Measurements from ENCODE around the gene TRIM2.

TRIM2 gene

DNA sequence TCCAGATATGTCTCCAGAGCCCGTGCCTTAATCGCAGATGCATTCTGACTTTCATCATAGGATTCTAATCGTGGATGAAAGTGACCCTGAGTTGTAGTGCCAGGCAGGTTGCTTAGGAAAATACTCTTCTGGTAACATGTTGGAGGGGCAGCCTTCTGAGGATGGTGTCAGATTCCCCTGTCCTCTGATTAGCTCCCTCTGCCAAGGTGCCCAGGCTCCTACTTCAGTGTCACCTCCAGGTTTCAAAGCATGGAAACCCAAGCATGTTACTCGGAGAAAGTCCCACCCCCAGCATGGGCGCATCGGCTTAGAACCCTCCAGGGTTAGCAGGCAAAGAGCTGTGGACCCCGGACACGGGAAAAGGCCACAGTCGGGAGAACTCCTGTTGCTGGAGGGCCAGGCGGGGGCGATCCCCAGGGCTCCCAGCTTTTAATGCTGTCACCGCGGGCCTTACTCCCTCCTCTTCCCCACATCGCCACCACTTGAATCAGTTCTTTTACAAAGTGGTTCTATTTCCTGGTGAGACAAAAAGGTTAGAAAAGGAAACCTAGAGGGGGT is 44.5 kb downstream of the TRIM2 start:
- no peak for DNase-seq (ENCODE audit: low read depth in 2 of 2)

DNA sequence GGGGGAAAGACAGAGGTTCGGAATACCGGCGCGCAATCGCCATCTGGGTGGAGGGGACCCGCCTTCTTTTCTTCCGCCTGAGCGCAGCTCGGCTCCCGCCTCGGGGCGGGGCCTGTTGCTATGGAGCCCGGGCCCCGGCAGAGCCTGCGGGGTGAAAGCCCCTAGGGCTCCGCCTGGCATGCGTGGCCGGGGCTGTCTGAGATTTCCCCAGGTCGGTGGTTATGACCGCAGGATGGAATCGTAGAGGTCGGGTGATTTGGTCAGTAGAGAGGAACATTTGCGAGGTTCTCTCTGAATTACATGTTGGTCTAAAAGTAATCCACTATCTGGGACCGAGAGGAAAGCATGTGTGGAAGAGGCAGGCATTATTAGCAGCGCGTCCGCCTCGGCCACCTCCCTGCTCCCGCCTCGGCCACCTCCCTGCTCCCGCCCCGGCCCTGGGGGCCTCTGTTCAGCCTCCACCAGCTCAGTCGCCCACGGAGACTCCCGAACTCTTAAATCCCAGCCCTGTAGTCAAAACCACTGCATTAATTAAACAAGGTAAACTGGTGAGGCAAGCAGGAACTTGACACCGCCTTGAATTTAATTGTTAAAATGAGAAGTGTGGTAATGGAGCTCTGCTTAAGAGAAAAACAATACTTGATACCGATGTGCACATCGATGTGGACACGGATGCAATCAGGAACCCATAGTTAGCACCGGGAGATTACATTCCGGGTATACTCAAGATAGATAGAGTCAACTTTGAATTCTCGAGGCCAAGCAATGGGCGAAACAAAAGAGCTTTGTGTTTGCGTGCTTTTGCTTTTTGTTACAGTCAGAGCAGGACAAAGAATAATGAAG is 45.2 kb downstream of the TRIM2 start:
- peak; percentile 61 to 69 for DNase-seq (ENCODE audit: low read depth in 2 of 2)

DNA sequence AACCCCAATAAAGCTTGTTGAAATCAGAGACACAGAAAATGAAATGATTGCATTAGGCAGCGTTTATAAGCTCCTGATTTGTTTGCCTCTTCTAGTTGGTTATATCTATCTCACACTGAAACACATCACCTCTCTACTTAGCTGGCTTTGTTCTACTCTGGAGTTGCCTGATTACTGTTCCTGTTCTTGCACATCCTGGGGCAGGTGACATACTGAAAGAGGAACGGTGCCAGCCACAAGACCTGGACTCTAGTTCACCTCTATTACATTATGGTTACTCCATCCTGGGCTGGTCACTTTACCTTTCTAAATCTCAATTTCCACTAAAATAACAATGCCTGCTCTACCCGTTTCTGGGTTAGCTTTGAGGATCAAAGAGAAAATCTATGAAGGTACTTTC is 47.9 kb downstream of the TRIM2 start:
- no peak for DNase-seq (ENCODE audit: low read depth in 2 of 2)

DNA sequence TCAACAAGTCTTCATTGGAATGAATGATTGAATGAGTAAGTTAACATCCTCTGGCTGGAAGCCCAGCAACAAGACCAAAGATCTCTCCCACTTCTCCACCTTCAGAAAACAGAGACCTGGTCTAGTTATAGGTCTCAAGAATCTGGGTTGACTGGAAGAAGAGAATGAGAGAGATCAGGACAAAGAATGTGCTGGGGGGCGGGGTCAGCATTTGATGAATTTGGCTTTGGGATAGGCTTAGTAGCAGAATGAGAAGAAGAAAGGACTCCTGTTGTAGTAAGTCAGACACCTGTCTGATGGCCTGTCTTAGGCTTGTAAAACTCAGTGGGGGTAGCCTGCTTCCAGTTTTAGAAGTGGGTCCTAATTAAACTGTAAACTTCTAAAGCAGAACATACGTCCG is 51.0 kb downstream of the TRIM2 start:
- DNase-seq (ENCODE audit: low read depth in 2 of 2): no peak

DNA sequence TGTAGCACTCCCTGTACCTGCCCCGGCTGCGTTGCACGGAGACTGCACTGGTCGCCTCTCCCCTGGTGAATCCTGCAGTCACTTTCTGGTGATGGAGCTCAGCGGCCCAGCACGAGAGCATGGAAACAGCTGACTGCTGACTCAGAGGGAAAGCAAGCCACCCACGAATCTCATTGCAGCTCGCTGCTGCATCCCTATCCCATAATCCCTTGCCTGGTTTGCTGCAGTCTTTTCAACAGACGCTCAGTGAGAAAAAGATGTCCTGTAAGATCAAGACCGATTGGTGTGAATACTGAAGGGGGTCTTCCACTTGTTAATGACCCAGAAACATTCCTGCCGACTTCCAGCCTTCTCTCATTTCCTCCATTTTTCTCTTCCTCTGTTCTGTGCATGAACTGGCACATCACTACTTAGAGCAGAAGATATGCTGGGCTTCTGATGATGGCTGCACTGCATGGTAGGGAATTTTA is 52.9 kb downstream of the TRIM2 start:
- peak in 1 of 2 donors; percentile 4 for DNase-seq (ENCODE audit: low read depth in 2 of 2)

DNA sequence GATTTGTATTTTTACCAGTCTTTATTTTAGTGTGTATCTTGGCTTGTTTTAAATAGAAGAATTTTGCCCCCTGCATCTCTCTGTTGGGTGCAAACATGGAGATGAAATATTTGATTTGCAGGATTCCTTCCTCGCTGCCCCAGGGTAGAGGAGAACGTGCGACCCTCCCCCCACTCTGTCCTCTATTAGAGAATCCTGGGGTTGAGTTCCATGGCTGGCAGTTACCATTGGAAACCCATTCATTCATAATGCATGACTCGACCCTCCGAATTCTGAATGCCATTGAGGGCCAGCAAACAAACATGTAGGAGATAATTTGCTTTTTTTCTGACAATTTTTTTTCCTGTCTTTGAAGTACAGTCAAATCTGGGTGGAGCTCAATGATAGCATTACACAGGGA is 53.7 kb downstream of the TRIM2 start:
- DNase-seq (ENCODE audit: low read depth in 2 of 2): no peak

DNA sequence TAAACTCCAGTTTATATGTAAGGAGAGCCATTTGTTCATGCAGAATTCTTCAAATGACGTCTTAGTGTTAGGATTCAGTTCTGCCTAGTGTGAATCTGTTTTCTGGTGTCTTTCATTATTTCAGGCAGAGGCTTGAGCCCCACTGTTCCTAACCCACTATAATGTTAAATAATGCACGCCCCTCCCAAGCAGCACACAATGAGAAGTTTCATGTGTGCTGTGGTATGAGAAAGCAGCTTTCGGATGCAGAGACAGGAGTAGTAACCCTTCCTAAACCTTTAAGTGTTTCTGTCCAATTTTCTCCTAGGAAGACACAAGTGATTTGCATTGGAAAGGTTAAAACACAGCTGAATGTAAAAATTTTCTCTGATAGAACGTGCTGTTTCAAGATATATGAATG is 54.5 kb downstream of the TRIM2 start:
- DNase-seq (ENCODE audit: low read depth in 2 of 2): no peak

DNA sequence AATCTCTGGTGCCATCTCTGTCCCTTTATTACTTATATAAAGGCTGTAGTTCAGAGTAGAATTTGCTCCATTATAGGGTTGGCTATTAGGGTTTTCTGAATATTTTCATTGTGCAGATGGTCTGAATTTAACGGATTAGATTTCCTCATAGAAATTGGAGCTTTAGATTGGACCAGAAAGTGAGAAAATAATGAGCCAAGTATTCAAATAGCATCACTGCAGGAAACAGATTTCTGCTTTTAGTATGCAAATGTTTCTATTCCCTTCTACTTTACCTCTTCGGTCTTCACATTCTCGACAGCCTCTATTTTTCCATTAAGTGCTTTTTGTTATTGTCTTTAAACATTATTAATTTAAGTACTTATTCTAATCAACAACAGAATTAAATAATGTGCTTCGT is 55.4 kb downstream of the TRIM2 start:
- DNase-seq (ENCODE audit: low read depth in 2 of 2): no peak

DNA sequence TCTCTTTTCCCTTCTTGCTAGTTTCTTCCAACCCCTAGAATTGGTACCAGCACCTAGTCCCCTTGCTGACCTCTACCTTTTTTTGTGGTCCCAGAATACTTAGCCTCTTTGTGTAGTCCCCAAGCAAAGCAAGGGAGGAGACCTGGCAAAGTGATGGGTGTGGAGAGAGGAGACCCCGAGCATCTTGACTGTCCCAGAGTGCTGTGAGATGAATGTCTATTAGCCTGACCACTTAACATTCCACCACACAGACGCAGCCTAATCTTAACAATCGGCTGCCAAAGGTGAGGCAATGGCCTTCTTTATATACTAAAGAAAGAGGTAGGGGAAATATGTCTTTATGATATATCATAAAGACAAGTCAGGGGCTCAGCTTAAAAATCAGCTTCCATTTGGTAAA is 55.9 kb downstream of the TRIM2 start:
- DNase-seq (ENCODE audit: low read depth in 2 of 2): no peak

DNA sequence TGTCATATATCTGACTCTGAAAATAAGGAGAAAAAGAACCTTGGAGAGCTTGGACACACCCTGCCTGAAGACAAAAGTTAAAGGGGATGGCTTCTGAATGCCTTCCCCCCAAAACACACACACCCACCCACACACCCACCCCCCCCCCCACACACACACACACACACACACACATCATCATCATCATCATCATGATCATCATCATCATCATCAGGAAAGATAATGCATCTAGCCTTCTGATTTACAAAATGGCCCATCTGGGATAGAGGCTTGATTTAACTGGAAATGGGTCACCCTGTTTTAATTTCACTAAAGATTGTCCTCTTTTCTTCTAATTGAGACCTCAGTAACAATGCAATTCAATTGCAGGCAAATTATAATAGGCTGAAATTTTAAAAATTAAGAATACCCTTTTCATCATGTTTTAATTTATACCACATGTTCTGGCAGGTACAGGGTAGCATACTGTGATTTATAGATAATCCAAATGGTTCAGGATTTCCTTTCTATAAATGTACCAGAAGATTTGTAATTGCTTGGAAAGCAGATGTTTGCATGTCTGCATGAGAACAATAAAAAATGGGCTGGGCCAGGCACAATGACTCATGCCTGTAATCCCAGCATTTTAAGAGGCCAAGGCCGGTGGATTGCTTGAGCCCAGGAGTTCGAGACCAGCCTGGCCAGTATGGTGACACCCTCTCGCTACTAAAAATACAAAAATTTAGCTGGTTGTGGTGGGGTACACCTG is 56.5 kb downstream of the TRIM2 start:
- no peak for DNase-seq (ENCODE audit: low read depth in 2 of 2)

DNA sequence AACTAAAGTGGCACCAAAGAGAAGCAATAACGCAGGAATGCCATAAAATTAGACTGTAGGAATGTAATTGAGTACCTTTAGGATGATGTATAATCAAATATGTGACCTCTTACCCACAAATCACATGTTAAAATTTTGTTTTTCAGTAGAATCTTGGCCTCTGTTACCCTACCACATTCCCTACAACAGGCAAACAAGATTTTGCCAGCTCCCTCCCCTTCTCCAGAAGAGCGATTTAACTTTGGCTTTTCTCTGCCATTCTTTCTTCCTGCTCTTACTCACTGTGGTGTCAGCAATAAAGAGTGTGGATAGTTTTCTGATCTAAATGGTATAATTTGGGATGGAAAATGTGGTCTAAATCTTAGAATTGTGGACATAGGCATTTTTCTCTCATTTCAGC is 57.2 kb downstream of the TRIM2 start:
- no peak for DNase-seq (ENCODE audit: low read depth in 2 of 2)

DNA sequence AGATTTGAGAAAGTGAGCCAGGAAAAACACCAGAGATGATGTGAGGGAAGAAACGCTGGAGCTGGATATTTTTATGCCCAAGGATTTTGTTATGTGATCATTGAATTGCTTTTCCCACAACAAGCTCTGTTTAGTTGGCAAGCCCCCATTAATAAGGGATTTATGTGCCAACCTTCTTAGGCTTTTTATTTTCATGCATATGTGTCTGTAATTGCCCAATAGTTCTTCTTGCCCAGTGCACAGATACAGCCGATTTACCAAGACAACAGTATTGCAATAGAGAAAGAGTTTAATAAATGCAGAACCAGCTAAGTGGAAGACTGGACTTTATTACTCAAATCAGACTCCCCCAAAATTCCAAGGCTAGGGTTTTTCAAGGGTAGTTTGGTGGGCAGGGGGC is 57.7 kb downstream of the TRIM2 start:
- DNase-seq (ENCODE audit: low read depth in 2 of 2): no peak

DNA sequence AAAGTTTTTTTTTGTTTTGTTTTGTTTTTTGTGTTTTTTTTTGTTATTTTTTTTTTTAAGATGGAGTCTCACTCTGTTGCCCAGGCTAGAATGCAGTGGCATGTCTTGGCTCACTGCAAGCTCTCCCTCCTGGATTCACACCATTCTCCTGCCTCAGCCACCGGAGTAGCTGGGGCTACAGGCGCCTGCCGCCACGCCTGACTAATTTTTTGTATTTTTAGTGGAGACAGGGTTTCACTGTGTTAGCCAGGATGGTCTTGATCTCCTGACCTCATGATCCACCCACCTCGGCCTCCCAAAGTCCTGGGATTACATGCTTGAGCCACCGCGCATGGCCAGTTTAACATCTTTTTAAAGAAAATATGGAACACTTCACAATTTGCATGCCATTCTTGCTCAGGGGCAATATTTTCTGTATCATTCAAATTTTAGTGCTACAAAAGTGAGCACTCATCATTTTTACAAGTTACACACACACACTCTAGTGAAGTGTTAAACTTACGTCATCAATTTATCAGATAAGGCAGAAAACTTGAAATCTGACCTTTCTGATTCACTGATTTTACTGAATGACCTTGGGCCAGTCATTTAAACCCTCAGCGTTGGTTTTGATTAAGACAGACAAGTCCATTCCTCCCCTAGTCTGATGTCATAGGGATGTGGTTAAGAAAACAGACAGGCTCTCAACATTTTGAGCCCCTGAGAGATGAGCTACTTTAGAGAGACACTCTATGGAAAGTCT is 61.2 kb downstream of the TRIM2 start:
- no peak for DNase-seq (ENCODE audit: low read depth in 2 of 2)

DNA sequence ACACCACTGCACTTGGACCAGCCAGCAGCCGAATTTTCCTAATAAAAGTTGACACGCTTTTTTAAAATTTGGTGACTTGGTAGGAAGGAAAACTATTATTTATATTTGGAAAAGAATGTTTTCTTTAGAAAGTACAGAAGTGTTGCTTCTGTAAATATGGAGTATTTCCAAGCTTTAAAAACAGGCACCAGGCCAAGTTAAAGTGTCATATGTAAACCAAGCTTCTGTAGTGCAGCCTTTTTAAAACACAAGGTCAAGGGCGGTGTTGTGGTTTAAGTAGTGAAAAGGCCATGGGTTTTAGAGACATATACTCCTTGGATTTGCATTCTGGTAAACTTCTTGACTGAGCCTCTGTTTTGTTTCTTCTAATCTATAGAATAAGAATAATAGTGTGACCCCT is 62.7 kb downstream of the TRIM2 start:
- DNase-seq (ENCODE audit: low read depth in 2 of 2): no peak

DNA sequence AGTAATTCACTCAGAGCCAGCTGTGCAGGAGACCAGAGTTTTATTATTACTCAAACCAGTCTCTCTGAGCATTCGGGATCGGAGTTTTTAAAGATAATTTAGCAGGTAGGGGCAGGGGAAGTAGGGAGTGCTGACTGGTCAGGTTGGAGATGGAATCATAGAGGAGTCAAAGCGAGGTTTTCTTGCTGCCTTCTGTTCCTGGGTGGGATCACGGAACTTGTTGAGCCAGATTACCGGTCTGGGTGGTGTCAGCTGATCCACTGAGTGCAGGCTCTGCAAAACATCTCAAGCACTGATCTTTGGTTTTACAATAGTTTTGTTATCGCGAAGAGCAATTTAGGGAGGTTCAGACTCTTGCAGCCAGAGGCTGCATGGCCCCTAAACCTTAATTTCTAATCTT is 63.6 kb downstream of the TRIM2 start:
- DNase-seq (ENCODE audit: low read depth in 2 of 2): no peak

DNA sequence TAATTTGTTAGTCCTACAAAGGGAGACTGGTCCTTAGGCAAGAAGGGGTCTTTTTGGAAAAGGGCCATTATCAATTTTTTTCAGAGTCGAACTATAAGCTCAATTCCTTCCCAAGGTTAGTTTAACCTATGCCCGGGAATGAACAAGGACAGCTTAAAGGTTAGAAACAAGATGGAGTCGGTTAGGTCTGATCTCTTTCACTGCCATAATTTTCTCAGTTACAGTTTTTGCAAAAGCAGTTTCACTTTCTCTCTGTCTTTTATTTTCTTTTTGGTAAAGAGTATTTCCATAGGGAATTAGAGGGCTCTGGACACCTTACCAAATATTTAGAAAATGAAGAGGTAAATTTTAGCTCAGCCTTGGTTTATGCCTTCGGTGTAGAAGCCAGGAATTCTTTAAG is 64.1 kb downstream of the TRIM2 start:
- DNase-seq (ENCODE audit: low read depth in 2 of 2): no peak

DNA sequence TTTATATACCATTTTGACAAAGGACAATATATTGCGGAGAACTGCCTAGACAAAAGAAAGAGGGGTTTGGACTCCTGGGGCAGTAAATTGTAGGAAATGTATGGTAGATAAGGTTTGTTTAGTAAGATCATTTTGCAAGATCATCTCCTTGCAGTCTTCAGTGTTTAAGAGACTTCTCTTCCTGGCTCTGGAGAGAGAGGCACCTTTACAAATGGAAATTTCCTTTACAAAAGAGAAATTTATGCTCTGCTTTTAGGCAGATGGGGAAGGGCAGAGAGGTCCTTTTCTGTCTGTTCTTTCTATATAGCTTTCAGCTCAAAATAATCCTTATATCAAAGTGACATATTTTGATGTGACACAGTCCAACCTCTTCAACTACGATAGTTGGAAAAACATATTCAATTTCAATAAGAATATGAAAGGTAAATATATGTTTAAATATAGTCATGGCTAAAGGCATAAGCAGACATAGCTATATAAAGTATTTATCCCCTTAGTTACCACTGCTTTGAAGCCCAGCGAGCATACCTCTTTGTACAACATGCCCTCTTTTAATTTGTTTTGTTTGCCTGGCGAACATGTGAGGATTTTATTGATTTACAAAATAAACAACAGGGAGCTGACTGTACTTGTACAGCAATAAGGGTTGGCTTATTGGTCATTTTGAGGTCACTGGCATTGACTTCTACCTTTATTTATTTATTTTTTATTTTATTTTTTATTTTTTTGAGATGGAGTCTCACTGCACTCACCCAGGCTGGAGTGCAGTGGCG is 65.2 kb downstream of the TRIM2 start:
- no peak for DNase-seq (ENCODE audit: low read depth in 2 of 2)

DNA sequence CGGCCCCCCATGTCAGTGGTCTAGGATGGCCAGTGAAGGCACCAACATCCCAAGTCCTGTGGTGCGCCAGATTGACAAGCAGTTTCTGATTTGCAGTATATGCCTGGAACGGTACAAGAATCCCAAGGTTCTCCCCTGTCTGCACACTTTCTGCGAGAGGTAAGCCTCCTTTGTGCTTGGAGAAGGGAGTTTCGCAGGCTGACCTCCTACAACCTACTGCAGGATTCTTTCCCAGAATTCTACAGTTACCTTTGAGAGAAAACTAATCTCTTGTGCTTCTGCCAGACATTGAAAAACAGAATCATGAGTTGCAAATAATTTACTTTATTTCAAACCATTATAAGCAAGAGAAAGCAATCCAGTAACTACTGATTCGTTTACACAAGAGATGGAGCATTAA is 66.1 kb downstream of the TRIM2 start:
- no peak for DNase-seq (ENCODE audit: low read depth in 2 of 2)

DNA sequence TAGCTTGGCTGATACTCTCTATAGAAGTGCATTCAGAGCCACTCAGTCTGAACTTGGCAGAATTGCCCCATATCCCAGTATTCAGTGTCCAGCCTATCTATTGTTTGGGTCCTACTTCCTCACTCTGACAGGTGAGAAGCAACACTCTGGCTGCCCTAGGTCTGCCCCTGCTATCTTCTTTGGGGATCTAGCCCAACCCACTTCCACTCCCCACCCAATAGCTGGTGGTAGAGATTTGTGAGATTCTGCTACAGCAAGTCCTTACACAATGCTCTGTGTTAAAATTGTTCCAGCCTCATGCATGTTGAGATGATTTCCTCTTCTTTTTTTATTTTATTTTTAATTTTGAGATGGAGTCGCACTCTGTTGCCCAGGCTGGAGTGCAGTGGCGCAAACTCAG is 67.6 kb downstream of the TRIM2 start:
- no peak for DNase-seq (ENCODE audit: low read depth in 2 of 2)

DNA sequence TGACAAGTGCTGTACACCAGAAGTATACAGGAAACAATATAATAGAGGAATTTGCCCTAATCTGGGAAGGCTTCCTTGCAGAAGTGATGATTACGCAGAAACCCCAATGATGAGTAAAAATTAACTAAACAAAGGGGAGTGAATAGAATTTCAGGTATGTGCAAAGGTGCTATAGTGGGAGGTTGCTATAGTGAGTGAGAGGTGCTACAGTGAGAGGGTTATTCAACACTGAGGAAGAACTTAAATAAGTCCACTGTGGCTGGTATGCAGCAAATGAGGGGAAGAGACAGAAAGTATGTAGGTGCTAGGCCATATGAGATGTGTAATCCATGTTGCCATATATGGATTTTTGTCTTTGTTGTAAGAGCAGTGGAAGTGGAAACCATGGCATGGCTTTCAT is 69.5 kb downstream of the TRIM2 start:
- DNase-seq (ENCODE audit: low read depth in 2 of 2): no peak

DNA sequence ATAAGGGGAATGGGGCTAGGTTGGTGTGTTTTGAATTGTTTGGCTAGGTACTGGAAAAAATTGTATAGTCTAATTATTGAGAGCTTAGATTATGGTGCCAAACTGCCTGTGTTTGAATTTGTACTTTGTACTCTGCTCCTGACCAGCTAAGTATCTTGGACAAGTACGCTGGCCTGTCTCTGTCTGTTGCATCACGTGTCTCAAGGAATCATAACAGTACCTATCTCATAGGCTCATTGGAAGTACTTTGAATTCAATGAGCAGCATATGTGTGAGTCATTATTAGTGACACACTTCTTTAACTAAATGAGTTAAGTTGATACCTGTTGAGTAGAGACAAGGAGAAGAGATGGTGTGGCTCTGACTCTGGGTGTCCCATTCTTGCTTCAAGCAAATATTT is 70.7 kb downstream of the TRIM2 start:
- no peak for DNase-seq (ENCODE audit: low read depth in 2 of 2)

Measured in stimulated activated CD4-positive, alpha-beta T cell treated with anti-CD3 and anti-CD28 coated beads, Interleukin-1b, Interleukin-23, amount 100 ng/mL, for 1 hour (primary cell).